ENCODE data around the gene NEMP1. TPM values are rescaled to one million over a fixed set of nuclear protein-coding genes. Genes with fewer than 3 reads are reported as not detected.
A peak's percentile ranks its signal among the peaks of the same experiment; 100 is the strongest.

Gene NEMP1
- total RNA-seq, 4 donors from 2014 or later = 4.6 to 11.6 (median 5.7) TPM

DNA sequence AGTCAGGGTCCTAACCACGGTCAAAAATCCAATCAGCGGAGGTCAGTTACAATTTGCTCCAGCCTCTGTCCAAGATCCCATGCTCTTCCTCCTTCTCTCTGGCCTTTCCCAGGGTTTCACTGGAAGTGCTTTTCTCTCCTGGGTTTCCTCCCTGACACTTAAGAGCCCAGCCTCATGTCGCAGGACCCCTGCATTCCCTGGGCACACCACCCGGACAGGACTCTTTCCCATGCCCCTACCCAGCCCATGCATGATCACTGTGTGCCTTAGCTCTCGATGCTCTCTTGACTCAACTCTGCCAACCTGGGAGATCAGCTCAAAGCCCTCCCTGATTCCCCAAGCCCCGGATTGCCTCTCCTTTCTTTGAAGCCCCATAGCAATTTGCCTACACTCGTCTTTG lies 46.8 kb downstream of the NEMP1 start:
- H3K36me3 ChIP-seq = peaks cover 0 to 79% (median 0%) of the 10 kb centered on the region in 3 donors
- no peaks in the 10 kb centered on the region for H3K27me3 ChIP-seq
- TF ChIP-seq POLR2A (IDR thresholded peaks at IDR 0.05) (no peak), CTCF (IDR thresholded peaks at IDR 0.05) (no peak)
- H3K4me1 ChIP-seq = peaks cover 0 to 4% (median 0%) of the 10 kb centered on the region in 4 donors
- no peak overlapping the region for H3K4me3 ChIP-seq
- H3K9me3 ChIP-seq = no peaks in the 10 kb centered on the region
- H3K27ac ChIP-seq = no peak overlapping the region
- DNase-seq = no peak

- DNase-seq = no peak
- Histone ChIP-seq H3K9me3 (no peaks in the 10 kb centered on the region), H3K36me3 (peaks cover 0 to 77% (median 0%) of the 10 kb centered on the region in 3 donors), H3K4me1 (peaks cover 0 to 8% (median 0%) of the 10 kb centered on the region in 4 donors), H3K4me3 (no peak overlapping the region), H3K27me3 (no peaks in the 10 kb centered on the region), H3K27ac (no peak overlapping the region)
- TF ChIP-seq POLR2A (IDR thresholded peaks at IDR 0.05) (no peak), CTCF (IDR thresholded peaks at IDR 0.05) (peak in 3 of 6 experiments; percentile 19 to 28 (median 21))
Observed at GRCh38 chr12:57031138-57031725, 47.4 kb downstream of the NEMP1 start.

DNA sequence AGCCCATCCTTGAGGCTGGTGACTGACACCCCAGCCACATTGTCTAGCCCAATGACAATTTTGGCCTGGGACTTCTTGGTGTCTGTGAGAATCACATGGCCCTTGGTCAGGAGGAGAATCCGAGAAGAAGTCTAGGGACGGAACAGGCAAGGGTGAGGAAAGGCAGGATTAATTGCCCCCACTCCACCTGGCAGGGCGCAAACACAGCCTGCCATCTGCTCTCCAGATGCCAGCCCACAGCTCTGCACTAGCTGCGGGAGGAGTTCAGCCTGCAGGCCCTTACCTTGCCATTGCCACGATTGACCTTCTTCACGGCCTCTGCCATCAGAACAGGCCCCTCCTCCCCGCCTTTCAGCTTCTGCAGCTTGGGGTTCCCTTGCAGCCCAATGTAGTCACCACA lies 49.1 kb downstream of the NEMP1 start:
- Histone ChIP-seq H3K4me3 (no peak overlapping the region), H3K27me3 (no peaks in the 10 kb centered on the region), H3K9me3 (no peaks in the 10 kb centered on the region), H3K36me3 (peaks cover 0 to 66% (median 0%) of the 10 kb centered on the region in 3 donors), H3K27ac (no peak overlapping the region), H3K4me1 (peaks cover 0 to 8% (median 0%) of the 10 kb centered on the region in 4 donors)
- DNase-seq = no peak
- no peak for TF ChIP-seq POLR2A (IDR thresholded peaks at IDR 0.05)
- TF ChIP-seq CTCF (IDR thresholded peaks at IDR 0.05) = no peak

DNA sequence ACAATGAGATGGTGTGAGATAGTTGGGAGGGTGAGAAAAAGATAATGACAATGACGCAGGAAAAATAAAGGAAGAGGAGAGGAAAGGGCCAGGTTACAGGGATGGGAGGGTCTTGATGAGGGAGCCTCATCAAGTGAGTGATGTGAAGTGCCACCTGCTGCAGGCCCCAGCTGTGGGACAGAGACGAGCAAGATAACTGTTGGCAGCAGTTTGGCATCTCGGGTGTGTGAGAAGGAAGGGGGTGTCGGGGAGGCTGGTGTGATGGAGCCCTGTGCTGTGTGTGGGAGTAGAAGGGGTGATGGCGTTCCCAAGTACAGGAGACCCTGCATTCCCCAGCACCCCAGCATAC lies 50.8 kb downstream of the NEMP1 start:
- Histone ChIP-seq H3K27me3 (no peaks in the 10 kb centered on the region), H3K9me3 (no peaks in the 10 kb centered on the region), H3K36me3 (peaks cover 0 to 59% (median 0%) of the 10 kb centered on the region in 3 donors), H3K4me1 (peaks cover 0 to 8% (median 0%) of the 10 kb centered on the region in 4 donors), H3K4me3 (no peak overlapping the region), H3K27ac (no peak overlapping the region)
- no peak for DNase-seq
- no peak for TF ChIP-seq POLR2A (IDR thresholded peaks at IDR 0.05)
- TF ChIP-seq CTCF (IDR thresholded peaks at IDR 0.05) = no peak

- Histone ChIP-seq H3K27me3 (no peaks in the 10 kb centered on the region), H3K27ac (no peak overlapping the region), H3K4me3 (no peak overlapping the region), H3K9me3 (no peaks in the 10 kb centered on the region), H3K4me1 (peaks cover 0 to 8% (median 0%) of the 10 kb centered on the region in 4 donors), H3K36me3 (peaks cover 0 to 56% (median 0%) of the 10 kb centered on the region in 3 donors)
- peak in 1 of 3 donors; percentile 47 for DNase-seq
- TF ChIP-seq POLR2A (IDR thresholded peaks at IDR 0.05) (no peak), CTCF (IDR thresholded peaks at IDR 0.05) (no peak)
Observed at GRCh38 chr12:57027011-57027804, 51.4 kb downstream of the NEMP1 start.
